NCI-H510A treated with DMSO at 0.1 percent for 48 hours (cell line): ENCODE results near the gene VSTM4.

Experiments used
- DNase-seq: peaks from one replicate; lab custom pipeline; 2025; lab: John Stamatoyannopoulos, UW

The VSTM4 gene

DNA sequence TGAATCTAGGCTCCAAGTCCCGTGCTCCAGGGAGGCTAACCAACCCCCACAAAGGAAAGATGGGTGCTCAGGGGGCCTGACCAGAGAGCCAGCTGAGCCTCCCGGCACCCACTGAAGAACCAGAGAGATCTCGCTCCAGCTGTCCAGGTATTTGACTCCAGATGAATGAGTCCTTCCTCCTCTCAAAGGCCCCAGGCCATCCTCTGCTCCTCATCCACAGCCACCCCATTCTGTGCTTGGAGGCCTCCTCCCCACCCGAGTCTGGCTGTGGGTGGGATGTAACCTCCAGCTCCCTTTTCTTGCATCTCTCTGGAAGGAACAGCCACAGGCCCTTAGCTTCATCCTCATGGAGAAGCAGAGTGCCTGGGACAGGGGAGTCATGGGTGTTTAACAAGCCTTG lies 44.6 kb downstream of the VSTM4 start:
- no peak for DNase-seq

DNA sequence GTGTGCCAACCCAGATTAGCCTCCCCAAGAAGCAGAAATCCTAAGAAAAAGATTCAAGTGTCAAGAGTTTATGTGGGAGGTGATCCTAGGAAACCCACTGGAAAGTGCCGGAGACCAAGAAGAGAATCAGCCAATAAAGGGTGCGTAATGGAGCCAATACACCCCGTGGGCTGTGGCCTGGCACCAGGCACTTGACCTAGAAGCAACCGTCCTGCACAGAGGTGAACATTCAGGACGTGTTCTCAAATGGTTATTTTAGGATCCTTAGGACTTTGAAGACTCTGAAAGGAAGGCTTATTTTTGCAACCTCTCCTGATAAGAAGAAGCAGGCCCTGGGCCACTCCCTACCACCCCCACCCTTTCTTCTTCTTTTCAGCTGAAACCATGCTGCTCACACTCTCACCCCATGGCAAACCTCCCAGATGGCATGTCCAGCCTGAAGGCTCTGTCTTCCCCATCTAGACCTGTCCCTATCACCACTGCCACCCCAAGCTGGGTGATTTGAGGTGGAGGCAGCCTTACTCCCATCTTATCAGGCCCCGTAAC lies 46.6 kb downstream of the VSTM4 start:
- no peak for DNase-seq

DNA sequence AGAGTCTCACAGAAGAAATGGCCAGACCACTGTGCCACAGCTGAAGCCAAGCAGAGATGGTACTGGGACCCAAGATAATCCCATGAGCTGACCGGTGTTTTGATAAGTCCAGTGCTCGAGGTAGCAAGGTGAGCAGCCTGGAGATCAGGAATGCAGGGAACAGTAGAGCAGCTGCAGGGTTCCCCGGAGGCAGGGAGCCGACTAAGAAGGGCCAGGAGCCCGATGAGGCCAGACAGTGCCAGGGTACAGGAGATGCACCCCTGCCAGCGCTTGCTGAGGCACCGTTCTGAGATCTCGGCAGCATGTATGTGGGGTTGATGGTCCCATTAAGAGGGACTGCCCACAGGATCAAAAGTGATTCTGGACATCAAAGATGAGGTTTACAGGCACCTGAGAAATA lies 47.1 kb downstream of the VSTM4 start:
- DNase-seq = no peak

DNA sequence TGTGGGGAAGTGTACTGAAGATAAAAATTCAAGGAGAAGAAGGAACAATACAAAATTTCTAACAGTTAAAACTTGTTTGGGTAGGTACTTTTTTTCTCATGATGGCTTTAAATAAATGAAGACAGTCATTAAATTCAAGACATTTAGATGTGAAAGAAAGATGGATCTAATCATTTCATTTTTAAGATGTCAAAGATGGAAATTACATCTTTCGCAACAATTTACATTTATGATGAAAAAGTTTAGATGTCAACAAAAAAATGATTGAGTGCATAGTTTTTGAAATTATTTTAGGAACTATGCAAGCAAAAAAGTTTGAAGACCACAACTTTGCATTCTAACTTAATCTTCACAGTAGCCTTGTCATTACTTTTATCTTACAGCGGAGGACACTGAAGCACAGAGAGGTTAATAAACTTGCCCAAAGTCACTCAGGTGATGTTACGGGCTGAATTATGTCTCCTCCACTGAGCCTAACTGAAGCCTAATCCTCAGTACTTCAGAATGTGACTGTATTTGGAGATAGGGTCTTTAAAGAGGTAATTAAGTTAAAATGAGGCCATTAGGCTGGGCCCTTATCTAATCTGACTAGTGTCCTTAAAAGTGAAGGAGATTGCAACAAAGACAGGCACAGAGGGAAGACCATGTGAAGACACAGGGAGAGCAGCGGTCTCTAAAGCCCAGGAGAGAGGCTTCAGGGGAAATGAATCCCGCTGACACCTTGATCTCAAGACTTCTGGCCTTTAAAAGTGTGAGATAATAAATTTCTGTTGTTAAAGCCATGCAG lies 48.2 kb downstream of the VSTM4 start:
- DNase-seq = no peak

DNA sequence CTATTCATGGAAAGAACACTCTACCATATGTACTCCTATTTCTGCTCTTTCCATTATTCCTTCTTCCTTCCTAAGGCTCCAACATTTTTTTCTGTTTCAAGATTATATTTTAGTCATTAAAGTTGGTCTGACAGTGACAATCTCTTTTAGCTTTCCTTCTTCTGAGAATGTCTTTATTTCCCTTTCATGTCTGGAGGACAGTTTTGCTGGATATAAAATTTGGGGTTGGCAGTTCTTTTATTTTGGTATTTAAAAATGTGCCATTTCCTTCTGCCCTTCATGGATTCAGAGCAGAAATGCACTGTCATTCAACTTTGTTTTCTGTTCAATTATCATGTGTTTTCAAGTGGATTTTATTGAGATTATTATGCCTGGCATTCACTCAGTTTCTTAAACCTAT lies 53.1 kb downstream of the VSTM4 start:
- no peak for DNase-seq

DNA sequence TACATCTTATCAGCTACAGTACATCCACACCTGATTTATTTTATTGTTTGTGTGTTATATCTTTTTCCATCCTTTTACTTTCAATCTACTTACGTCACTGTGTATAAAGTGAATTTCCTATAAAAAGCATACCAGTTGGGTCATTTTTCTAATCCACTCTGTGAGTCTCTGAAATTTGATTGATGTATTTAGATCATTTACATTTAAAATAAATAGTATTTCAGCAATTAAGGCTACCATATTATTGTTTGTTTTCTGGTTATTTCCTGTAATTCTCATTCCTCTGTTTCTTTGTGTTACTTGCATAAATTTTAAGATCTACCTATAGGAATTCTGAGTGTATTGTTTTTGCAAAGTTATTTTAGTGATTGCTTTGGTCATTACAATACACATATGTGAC lies 53.7 kb downstream of the VSTM4 start:
- DNase-seq = no peak

DNA sequence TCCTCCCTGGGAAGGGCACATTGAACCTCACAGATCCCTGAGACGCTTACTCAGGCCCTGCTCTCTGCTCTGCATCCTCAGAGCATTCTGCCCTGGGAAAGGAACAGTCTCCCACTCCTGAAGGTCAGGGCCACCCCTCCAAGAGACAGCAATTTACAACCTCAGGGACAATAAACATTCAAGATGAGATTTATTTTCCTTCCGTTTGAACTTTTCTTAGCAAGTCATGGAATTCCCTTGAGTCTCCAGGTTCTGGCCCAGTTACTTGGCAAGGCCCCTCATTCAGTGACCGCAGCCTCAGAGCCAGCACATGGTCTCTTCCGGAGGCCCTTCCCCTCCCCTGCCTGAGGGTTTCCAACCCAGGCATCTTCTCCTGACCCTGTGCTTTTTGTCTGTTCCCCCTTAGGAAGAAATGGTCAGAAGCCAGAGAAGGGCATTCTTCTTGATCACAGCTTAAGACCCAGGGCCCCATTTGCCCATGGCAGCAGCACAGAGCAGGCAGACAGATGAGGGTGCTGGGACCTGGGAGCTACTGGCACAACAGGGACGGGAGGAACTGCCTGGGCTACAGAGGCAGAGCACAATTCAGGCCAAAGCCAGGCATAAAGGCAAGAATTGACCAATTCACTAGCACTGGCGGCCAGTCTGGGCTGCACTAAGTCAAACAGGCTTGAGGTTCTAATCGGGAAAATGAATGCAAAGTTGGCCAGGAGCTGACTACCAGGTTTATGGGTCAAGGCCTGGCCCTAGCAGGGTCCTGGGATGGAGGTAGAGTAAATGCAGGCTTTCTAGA lies 56.7 kb downstream of the VSTM4 start:
- DNase-seq = no peak

DNA sequence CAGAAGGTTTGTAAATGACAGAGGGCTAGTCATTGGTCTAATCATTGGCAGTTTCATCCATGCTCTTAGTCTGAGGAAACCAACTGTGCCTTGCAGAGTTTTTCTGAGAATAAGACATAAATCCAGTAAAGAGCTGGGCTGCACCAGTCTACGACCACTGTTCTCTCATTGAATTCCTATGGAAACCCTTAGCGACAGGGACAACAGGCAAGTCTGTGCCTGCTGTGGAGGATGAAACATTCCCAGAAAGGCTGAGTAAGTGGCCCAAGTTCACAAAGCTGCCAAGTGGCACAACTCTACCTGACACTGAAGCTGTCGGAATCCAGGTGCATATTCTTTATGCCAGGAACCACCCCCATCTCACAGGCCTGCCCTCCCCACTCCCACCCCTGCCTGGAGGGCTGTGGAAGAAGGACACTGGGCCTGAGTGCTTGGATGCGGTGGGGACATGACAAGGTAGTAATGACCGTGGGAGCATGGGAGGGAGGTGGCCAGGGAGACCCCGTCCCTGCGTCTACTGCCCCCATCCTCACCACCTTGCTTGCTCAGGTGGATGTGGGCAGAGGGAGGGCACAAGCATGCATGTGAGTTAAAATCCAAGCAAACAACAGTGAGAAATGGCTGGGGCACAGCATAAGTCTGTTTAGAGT lies 58.0 kb downstream of the VSTM4 start:
- DNase-seq = no peak

DNA sequence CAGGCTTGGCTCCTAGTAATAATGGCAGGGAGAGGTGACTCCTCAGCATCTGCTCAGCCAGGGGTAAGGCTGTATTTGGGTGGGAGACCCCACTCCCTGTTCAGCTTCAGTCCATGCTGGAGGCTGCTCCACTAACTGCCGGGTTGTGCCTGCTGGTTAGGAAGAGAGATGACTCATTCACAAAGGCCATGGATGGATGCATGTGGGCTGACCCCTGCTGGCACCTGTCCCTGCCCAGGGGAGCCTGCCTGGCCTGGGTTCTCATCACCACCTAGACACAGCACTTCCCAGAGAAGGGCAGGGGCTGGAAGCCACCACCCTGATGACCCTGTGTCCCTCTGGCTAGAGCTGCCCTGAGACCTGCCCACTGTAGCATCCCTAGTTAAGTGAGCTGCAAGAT lies 59.0 kb downstream of the VSTM4 start:
- DNase-seq = no peak

DNA sequence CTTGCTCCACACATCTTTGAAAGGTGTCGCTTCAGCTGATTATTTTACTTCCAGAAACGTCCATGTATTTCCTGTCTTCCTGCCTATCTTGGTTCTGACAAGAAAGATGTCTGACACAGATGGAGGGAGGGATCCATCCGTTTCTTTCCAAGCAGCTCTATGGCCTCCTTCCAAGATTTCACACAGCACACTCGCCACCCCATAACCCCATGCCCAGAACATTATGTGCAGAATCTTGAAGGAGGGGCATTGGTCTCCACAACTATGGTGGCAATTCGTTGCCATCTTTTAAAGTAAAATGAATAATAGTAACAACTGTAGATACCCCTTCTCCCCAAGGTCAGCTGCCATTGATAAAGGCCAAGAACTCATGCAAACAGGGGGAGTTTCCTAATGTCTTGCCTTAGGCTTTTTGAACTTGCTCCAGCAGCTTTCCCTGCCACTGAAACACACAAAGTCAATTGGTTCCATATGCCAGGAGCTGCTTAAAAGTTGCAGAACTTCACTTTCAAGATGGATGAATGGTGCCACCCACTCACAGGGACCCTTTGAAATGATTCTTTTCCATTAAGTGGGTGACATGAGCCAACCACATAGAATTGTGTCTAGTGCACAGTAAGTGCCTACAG lies 60.0 kb downstream of the VSTM4 start:
- DNase-seq = no peak

DNA sequence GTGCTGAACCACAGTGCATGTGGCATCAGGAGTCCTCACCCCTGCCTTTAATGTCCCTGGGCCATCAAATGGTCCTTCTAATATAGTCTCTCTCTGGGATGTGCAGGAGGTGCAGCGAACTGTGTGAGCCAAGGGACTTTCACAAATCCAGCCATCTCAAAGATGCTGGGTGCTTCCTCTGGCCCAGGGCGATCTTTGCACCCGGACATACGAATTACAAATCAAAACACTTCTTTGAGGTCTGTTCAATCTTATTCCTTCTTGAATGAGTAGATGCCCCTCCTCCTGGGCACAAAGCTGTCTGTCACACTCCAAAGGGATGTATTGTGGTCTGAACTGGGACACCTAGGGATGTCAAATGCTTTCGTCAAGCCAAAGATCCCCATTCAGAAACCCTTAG lies 60.6 kb downstream of the VSTM4 start:
- no peak for DNase-seq

DNA sequence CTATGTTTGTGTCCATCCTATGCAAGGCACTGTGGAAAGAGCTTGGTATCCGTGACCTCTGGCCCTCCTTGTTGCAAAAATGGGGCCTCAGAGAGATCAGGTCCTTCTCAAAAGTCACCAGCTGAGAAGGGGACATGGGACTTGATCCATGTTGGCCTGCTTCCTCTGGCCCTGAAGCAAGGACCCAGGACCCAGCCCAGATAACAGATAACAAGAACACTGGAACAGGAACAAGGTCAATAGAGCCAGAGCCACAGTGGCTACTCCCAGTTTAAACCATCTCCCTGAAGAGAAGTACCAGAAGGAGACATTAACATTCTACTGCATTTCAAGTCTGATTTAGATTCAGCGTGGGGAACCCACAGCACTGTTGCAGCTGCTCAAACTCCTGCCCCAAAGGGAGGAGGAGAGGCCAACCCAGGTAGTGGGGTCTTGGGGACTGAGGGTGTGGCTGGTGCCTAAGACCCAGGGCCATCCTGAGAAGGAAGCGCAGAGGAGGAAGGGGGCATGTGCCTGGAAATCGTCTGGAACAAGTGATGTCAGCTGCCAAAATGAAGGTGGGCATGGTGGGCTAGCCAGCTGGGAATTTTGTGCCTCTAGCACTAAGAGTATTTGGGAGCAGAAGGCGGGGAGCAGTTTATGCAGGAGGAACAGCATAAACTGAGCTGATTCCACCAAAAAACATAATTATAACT lies 61.2 kb downstream of the VSTM4 start:
- DNase-seq = no peak

DNA sequence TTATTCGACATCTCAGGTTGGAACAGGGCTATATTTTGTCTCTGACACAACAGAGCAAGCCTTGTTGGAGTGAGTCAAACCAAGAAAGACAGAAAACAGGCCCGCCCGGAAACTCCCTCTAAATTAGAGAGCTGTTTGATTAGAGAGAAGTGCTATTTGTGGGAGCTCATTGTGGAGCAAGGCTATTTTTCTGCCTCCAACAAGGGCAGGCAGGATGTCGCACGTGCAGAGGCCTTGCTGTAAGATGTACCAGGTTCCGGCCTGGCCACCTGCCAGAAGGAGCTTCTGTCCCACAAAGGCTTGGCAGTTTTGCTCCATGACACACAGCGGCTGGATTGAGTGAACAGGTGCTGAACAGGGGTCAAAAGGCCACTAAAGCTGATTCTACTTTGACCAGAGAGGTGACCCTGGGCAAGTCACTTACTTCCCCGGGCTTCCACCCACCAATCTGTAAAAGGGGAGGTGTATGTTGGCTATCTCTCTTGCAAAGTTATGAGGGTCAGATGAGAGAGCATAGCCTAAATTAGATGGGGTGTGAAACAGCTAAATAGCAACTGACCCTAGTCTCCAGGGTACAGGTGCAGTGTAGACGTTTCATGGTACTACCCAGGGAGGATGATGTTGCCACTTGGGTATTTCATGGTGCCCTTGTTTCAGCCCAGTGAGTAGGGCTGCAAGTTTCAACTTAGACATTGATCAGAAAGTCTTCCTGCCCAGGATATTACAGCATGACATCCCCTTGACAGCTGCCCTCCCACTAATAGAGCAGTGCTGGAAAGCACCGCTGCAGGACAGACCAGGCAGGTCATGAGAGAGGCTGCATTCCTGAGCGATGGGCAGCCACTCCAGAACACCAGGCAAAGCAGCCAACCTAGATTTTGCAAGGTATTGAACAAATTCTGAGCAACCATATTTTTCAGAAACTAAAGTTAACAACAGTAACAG lies 62.0 kb downstream of the VSTM4 start:
- DNase-seq = no peak

DNA sequence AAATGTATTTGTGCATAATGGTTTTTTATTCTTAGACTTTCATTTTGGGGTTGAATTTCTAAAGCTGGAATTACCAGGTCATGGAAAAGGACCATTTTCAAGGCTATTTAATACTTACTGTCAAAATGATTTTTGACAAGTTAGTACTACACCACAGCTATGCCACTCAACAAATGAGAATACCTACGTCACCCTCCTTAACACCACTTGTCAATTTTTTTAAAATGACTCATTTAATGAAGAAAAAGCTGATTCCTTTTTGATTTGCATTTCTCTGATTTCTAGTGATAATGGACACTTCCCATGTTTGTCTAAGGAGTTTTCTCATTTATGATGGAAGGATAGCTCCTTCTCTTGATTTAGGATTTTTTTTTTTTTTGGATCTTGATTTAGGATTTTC lies 63.3 kb downstream of the VSTM4 start:
- DNase-seq = no peak

DNA sequence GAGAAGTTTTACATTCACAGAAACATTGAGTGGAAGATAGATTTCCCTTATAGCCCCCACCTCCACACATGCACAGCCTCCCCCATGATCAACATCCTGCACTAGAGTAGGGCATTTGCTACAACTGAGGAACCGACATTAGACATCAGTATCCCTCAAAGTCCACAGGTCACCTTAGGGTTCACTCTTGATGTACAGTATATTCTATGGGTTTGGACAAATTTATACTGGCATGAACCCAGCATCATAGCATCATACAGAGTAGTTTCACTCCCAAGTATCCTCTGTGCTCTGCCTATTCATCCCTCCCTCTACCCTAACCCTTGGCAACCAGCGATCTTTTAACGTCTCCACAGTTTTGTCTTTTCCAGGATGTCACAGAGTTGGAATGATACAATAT lies 64.4 kb downstream of the VSTM4 start:
- DNase-seq = no peak

DNA sequence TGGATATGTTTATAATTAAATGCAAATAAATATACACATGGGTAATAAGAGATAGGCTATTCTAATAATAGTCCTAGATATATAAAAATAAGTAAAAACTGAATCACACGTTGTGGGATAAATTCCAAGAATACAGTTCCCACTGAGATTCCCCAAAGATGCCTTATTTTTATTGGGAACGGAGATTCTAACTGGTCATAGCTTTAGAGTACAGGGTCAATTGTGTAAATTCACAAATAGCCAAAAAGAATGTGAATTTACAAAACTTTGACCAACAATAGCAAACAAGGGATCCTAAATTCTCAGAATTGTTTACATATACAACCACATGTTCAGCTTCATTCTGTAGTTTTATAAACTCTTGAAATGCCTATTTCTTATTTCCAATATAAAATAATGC lies 65.0 kb downstream of the VSTM4 start:
- DNase-seq = no peak

DNA sequence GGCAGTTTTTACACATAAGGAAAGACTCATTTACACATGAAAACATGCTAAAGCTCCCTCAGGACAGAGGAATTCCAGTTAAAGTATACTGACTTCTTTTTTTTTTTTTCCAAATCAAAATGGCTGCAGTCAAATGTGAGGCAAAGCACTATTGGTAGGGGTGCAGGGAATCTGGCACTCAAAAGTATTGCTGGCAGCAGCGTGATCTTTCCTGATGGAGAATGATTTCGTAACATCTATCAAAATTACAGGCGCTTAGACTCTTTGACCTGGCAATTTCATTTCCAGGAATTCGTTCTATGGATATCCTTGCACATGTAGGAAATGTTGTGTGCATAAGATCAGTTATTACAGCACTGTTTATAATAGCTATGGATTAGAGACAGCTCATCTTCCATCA lies 65.7 kb downstream of the VSTM4 start:
- DNase-seq = no peak

DNA sequence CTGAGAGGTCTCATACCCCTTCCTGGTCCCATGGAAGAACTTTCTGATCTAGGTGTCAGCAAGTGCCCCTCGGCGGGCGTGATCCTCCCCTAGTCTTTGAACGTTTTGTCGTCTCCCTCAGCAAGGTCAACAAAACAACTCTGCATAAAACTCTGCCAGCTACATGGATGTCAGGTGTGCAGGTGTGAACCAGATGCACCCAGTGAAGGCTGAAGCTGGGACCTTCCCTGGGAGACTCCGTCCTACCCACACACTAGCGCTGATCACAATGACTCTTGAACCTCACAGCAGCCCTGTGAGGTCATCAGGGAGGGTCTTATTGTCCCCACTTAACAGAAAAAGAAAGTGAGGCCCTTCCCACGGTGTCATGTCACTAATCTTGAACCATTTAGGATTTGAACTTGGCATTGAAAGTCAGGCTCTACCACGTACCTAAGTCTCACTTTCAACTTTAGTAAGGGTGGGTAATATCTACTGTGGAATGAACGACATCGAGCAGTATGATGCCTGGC lies 68.1 kb downstream of the VSTM4 start:
- DNase-seq = no peak

DNA sequence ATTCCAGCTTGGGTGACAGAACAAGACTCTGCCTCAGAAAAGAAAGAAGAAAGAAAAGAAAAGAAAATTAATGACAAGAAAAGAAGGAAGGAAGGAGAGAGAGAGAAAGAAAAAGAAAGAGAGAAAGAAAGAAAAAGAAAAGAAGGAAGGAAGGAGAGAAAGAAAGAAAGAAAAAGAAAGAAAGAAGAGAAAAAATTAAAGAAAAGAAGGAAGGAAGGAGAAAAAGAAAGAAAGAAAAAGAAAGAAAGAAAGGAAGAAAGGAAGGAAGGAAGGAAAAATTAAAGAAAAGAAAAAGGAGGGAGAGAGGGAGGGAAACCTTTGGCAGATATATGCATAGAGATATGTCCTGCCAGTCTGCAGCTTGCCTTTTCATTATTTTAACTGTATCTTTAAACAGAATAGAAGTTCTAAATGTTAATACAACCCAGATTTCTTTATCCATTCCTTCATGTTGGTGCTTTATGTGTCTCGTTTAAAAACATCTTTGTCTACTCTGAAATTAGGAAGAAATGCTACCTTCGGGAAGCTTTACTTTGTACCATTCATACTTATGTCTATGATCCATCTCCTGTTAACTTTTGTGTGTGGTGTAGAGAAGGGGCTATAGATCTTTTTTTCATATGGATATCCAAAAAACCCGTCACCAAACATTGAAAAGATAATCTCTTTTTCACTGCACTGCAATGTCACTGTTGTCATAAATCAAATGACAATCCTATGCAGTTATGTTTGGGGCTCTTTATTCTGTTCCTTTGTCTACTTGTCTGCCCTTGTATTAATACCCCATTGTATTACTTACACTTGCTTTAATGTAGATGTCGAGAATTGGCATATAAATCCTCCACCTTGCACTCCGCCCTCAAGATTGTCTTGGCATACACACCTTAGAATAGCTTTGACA lies 70.8 kb downstream of the VSTM4 start:
- no peak for DNase-seq
